Measurements from ENCODE around the gene NDUFA3.

Gene NDUFA3

DNA sequence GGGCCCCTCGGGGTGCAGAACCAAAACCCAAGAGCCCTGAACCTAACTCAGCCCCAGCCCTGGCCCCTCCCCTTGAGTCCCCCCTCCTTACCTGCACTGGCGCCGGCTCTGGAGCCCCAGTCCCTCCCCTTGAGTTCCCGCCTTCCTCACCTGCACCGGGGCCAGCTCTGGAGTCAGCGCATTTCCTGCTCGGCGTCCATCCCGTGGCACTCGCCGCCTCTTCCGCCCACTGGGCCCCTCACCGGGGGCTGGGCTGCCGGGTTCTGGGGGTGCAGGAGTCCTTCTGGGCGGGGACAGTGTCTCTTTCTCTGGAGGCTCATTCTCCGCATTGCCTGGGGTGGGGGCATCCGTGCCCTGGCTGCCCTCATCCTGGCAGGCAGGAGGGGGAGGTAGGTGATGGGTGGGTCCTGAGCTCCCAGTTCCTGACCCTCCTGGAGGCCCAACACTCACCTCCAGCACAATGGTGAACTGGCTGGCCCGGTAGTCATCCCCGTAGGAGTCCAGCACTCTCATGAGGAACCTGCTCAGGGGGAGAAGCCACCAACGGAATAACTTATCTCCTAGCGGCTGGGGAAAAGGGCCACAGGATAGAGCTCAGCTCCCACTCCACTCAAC is 5.3 kb downstream of the NDUFA3 start:
- no peak for DNase-seq (ENCODE audit: low read depth)

GRCh38 chr19:54108496-54108895 is 5.8 kb downstream of the NDUFA3 start:
- DNase-seq (ENCODE audit: low read depth), result no peak

DNA sequence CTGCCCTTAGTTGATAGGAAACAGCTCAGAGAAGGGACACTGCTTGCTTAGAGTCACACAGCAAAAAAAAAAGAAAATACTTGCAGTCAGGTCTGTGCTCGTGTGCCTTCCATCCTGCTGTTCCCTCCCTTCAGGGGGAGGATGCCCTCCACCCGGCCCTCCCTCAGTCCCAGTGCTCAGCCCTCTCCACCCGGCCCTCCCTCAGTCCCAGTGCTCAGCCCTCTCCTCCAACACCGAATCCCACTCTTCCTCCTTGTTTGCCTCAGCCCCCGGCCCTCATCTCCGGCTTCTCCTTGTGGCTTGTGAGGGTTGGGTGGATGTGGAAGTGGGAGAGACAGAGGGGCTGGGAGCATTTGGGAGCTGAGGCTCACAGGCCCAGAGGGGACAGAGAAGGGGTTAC is 7.0 kb downstream of the NDUFA3 start:
- no peak for DNase-seq (ENCODE audit: low read depth)

- no peak for DNase-seq (ENCODE audit: low read depth)
Observed at GRCh38 chr19:54114340-54115108, 11.9 kb downstream of the NDUFA3 start.

DNA sequence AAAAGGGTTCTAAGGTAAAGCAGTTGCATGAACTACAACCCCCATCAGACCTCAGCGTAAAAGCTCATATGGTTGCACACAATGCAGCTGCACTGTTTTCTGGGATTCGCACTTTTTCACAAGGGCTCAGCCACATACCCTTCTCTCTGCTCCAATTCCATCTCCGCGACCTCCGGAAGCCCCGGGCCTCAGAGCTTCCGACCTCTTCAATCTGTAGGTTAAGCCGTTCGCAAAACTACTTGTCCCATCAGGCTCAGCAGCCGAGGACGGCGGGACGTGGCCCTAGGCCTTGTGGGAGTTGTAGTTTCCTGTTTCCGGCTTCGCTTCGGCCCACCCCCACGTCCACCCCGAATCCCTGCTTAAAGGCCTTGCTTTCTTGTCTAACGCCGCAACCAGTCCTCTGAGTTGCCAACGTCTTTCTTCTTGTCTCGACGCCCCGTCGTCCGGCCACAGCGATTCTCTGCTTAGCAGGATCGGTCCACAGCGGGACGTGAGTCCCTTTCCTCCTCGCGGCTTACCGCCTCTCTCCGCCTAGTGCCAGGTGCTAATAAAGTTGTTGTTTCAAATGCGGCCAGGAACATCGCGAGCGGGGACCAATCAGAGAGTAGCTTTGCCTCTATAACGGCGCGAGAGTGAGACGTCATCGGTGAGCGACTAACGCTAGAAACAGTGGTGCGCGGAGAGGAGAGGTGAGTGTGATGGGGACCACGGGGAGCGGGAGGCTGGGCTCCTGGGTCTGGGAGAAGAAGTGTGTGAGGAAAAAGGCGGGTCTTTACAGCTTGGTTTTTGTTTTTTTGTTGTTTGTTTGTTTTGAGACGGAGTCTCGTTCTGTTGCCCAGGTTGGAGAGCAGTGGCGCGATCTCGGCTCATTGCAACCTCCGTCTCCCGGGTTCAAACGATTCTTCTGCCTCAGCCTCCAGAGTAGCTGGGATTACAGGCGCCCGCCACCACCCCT is 12.7 kb downstream of the NDUFA3 start, which contains the start of the genes PRPF31 and TFPT:
TSS of gene PRPF31 (plus strand) at position 646 of the 955 bp plus-strand sequence. CDS start 2,525 bp downstream, outside the sequence.
TSS of gene TFPT (minus strand) at position 549 of the 955 bp plus-strand sequence. CDS start at position 161, 388 bp downstream.
- peak; percentile 96 for DNase-seq (ENCODE audit: low read depth)

DNA sequence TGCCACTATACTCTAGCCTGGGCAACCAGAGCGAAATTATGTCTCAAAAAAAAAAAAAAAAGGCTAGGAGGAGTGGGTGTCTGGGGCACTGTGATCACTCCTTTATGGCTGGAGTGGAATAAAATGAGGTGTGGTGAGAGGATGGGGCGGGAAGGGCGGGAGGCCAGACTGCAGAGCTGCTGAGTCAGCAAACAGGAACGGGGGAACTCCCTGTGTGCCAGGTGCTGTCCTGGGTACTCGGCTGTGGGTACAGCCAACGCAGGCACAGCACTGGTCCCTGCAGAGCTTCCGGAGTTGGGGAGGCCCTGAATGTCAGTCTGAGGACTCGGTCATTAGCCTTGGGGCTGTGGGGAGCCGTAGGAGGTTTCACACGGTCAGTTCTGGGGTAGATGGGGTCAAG is 18.6 kb downstream of the NDUFA3 start:
- DNase-seq (ENCODE audit: low read depth), result no peak

DNA sequence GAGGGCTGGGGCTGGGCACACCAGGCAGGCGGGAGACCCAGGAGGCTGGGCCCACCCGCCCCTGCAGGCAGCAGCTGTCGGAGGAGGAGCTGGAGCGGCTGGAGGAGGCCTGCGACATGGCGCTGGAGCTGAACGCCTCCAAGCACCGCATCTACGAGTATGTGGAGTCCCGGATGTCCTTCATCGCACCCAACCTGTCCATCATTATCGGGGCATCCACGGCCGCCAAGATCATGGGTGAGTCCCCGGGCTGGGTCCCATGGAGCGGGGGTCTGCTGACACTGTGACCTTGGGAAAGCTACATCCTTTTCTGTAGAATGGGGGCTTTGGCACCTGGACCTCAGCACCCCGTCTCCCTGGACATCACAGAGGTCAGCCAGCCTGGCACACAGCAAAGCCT is 21.0 kb downstream of the NDUFA3 start:
- DNase-seq (ENCODE audit: low read depth), result no peak

DNA sequence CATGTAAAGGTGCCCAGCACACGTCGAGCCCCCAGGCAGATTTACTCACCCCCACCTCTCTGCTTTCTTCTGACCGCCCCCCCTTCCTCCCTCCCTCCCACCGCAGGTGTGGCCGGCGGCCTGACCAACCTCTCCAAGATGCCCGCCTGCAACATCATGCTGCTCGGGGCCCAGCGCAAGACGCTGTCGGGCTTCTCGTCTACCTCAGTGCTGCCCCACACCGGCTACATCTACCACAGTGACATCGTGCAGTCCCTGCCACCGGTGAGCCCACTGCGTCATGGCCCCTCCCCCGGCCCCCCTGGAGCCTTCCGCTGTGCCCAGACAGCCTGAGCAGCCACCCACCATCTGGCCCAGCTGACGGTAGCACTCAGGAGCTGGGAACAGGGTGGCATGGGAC is 21.7 kb downstream of the NDUFA3 start:
- DNase-seq (ENCODE audit: low read depth), result no peak

- DNase-seq (ENCODE audit: low read depth), result no peak
Observed at GRCh38 chr19:54125713-54126112, 23.1 kb downstream of the NDUFA3 start.

DNA sequence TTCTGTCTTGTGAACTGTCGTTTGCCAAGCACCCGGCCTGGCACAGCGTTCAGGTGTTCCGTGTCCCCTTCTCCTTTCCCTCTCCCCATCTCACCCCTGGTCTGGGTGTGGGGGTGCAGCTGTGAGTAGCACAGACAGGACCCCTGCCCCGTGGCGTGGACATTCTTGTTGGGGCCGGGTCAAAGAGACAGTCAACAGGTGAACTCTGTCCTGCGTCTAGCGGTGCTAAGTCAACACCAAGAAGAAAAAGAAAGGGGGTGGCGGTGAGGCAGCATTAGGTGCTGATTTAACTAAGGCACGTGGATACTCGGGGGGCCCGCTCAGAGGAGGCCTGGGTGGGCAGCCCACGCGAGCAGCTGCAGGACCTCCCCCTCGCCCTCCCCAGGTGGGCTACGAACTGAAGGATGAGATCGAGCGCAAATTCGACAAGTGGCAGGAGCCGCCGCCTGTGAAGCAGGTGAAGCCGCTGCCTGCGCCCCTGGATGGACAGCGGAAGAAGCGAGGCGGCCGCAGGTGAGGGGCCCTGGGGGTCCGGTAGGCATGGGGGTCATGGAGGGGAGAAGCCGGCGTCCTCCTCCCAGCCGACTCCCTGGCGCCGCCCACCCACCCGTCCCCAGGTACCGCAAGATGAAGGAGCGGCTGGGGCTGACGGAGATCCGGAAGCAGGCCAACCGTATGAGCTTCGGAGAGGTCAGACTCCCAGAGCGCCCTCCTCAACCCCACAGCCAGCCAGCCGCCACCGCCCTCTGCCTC is 25.2 kb downstream of the NDUFA3 start:
- no peak for DNase-seq (ENCODE audit: low read depth)

GRCh38 chr19:54128441-54128725 is 25.7 kb downstream of the NDUFA3 start:
- no peak for DNase-seq (ENCODE audit: low read depth)

DNA sequence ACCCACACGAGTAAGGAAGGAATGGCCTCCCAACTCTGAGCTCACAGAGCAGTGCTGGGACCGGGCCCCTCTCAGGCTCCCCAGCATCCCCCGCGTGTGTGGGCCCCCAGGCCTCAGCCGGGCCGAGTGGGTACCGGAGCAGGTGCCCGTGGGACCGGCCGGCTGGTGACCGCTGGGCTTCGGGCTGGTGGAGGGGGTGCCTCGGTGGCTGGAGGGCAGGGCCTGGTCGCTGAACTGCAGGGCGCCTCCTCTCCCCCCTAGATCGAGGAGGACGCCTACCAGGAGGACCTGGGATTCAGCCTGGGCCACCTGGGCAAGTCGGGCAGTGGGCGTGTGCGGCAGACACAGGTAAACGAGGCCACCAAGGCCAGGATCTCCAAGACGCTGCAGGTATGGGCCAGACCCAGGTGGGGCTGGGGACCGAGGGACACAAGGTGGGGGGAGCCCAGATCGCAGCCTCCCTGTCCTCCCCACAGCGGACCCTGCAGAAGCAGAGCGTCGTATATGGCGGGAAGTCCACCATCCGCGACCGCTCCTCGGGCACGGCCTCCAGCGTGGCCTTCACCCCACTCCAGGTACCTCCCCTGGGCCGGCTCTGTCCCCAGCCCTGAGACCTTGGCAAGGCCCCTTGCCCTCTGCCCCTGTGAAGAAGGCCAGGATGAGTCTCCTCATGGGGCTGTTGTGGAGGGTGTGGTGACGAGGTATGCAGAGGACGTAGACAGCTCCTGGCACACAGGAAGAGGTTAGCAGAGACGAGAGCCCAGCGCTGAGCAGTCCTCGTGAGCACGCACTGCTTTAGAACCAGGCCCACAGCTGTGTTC is 26.4 kb downstream of the NDUFA3 start:
- no peak for DNase-seq (ENCODE audit: low read depth)

DNA sequence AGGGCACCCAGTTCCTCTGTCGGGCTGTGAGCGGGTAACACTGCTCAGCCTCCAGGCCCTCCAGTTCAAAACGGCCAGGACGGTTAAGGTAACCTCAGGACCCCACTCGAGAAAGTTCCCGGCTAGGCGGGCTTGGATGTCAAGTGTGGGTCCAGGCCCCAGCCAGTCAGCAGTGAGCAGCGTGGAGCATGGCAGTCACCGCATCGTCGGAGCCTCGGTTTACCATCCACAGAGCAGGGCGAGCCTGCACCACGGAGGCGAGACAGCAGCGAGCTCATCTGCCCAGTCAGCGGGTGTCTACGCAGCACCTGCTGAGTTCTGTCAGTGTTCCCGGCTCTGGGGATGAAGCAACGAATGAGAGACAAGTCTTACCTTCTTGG is 27.0 kb downstream of the NDUFA3 start:
- no peak for DNase-seq (ENCODE audit: low read depth)

DNA sequence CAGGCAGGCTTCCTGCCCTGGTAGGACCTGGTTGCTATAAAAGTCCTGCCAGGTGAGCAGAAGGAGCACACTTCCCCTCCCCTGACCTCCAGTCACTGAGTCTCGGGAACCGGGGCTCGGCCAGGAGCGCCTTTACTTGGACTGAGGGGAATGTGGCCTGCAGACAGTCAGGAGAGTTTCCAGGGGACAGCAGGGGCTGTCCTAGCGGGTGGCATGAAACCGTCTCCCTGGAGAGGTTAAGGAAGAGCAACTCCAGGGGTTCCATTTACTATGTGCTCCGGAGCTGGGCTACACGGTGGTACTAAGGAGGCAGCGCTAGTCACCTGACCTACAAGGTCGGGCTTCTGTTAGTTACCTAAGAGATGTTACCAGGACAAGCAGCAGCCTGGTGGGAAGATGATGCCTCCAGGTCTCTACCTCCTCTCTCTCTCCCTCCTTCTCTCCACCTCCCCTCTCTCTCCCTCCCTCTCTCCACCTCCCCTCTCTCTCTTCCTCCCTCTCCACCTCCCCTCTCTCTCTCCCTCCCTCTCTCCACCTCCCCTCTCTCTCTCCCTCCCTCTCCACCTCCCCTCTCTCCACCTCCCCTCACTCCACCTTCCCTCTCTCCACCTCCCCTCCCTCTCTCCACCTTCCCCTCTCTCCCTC is 30.8 kb downstream of the NDUFA3 start:
- no peak for DNase-seq (ENCODE audit: low read depth)

DNA sequence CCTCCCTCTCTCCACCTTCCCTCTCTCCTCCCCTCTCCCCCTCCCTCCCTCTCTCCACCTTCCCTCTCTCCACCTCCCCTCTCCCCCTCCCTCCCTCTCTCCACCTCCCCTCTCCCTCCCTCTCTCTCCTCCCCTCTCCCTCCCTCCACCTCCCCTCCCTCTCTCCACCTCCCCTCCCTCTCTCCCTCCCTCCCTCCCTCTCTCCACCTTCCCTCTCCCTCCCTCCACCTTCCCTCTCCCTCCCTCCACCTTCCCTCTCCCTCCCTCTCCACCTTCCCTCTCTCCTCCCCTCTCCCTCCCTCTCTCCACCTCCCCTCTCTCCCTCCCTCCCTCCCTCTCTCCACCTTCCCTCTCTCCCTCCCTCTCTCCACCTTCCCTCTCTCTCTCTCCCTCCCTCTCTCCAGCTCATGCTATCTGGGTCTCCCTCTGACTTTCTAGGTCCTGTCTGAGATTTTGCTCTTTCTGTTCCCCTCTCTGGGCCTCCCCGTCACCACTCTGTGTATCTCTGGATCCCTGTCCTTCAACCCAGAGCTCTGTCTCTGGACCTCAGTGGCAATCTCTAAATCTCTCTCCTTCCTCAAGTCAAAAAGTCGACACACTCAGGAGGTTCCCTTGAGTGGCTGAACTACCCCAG is 31.4 kb downstream of the NDUFA3 start:
- no peak for DNase-seq (ENCODE audit: low read depth)

DNA sequence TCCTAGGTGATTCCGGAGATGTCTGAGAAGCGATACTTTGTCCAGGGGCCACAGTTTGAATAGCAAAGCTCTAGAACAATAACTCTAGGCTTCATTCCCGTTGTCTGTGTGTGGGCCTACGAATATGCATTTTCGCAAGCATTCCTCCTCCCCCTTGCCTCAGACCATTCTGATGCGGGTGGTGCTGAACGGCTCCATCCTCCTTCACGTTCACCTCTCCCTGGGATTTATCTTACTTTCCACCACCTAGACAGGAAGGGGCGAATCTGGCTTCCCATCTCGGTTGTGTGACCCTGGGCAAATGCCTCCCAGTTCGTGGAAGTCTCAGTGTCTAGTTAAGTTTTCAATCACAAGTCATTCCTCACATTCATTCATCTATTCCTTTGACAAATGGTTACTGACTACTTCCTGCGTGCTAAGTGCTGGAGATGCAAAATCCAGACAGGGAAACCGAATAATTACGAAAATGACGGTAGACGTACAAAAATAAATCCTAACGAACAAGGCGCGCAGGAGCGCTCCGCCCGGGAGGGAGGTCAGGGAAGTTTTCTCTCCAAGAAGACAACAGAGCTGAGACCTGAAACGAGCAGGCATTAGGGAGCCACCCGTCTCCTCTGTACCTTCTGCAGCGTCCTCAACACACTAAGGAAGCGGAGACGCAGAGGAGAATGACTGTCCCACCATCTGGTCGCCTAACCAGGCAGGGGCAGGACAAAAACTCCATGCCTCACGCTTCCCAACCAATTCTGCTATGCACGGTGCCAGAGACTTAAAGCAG is 33.6 kb downstream of the NDUFA3 start:
- DNase-seq (ENCODE audit: low read depth), result no peak

DNA sequence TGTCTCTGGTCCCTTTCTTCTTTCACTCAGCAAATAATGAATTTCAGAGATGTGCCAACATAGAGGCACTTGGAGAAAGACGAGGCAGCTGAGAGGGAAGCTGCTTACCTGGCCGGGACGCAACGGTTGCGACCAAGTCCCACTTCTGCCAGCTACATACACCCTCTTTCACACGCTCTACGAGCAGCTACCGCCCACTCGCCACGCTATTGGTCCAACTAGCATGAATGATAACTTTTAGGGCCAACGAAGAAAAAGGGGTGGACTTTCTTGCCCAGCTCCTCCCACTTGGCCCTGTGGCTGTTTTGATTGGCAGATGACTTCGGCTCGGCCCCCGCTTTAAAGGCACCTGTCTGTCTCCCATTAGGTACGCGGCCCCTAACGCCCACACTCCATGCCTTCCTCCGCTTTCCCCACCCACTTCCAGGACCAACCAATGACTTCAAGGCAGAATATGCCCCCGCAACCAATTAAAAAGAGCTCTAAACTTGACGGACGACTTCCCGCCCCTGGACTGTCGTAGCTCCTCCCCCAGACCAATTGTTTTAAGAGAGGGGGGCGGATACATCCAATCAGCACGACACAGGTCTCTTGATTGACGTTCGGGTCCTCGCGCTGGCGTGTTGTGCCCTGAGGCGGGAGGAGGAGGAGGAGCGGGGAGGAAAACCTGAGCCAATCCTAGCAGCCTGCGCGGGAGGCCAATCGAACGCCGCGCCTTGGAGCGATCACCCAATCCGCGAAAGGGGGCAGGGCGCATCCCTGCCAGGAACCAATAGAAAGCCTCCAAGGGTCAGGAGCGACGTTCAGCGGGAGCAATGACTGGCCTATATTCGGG is 34.4 kb downstream of the NDUFA3 start:
- DNase-seq (ENCODE audit: low read depth), result peak; percentile 100

Measured in GM04504 (cell line).